SK-N-SH treated with all-trans-retinoic acid at 6 μM for 48 hours (cell line): Measurements from ENCODE around the gene INCENP.

Experiments
- ATAC-seq: fragments of 200-7000 bp; cut with Tn5 transposase; 3 replicates; pipeline ENCODE4 v1.9.1; 2020; ENCODE audit warnings: mild to moderate bottlenecking, moderate library complexity
- ARNTL ChIP-seq: fragments of 450-650 bp; formaldehyde crosslinking; IDR thresholded peaks from 2 replicates; pipeline ENCODE4 v1.5.0; 2020; ENCODE audit warnings: low read depth, mild to moderate bottlenecking, moderate library complexity, borderline replicate concordance
- CREB5 ChIP-seq: fragments of 250-450 bp; sonication (Bioruptor Pico); IDR thresholded peaks from 2 replicates; pipeline ENCODE4 v1.5.1; 2020; ENCODE audit warnings: low read depth, mild to moderate bottlenecking, moderate library complexity
- CSDC2 ChIP-seq: fragments of 250-450 bp; sonication (Bioruptor Pico); IDR thresholded peaks from 2 replicates; pipeline ENCODE4 v1.5.0; 2020; ENCODE audit warnings: mild to moderate bottlenecking, moderate library complexity
- CSRNP3 ChIP-seq: fragments of 250-450 bp; sonication (Bioruptor Pico); IDR thresholded peaks from 2 replicates; pipeline ENCODE4 v1.5.1; 2021; ENCODE audit warnings: mild to moderate bottlenecking, moderate library complexity
- ESRRG ChIP-seq: fragments of 250-450 bp; sonication (Bioruptor Pico); IDR thresholded peaks from 2 replicates; pipeline ENCODE4 v1.6.1; 2021; ENCODE audit warnings: mild to moderate bottlenecking
- GLIS3 ChIP-seq: fragments of 250-450 bp; sonication (Bioruptor Pico); IDR thresholded peaks from 2 replicates; pipeline ENCODE4 v1.5.0; 2020; ENCODE audit warnings: mild to moderate bottlenecking, moderate library complexity
- ISL1 ChIP-seq: fragments of 250-450 bp; sonication (Bioruptor Pico); IDR thresholded peaks from 2 replicates; pipeline ENCODE4 v2.1.2; 2022; ENCODE audit warnings: mild to moderate bottlenecking, moderate library complexity
- OSR1 ChIP-seq: fragments of 250-450 bp; sonication (Bioruptor Pico); IDR thresholded peaks from 2 replicates; pipeline ENCODE4 v1.8.0; 2022; ENCODE audit warnings: moderate library complexity, mild to moderate bottlenecking, inconsistent platforms
- POU6F1 ChIP-seq: fragments of 250-450 bp; sonication (Bioruptor Pico); IDR thresholded peaks from 2 replicates; pipeline ENCODE4 v1.8.0; 2021; ENCODE audit warnings: low read depth, mild to moderate bottlenecking, moderate library complexity, borderline replicate concordance
- PPARA ChIP-seq: fragments of 250-450 bp; sonication (Bioruptor Pico); IDR thresholded peaks from 2 replicates; pipeline ENCODE4 v1.5.0; 2020; ENCODE audit warnings: mild to moderate bottlenecking, borderline replicate concordance
- RARB ChIP-seq: fragments of 250-450 bp; sonication (Bioruptor Pico); IDR thresholded peaks from 2 replicates; pipeline ENCODE4 v1.8.0; 2021; ENCODE audit warnings: mild to moderate bottlenecking, moderate library complexity
- SNAI2 ChIP-seq: fragments of 250-450 bp; sonication (Bioruptor Pico); IDR thresholded peaks from 2 replicates; pipeline ENCODE4 v1.5.0; 2020; ENCODE audit warnings: mild to moderate bottlenecking, moderate library complexity
- TCF4 ChIP-seq: fragments of 250-450 bp; sonication (Bioruptor Pico); IDR thresholded peaks from 2 replicates; pipeline ENCODE4 v1.8.0; 2021; ENCODE audit warnings: mild to moderate bottlenecking, moderate library complexity, borderline replicate concordance
- TOX ChIP-seq: fragments of 250-450 bp; sonication (Bioruptor Pico); IDR thresholded peaks from 2 replicates; pipeline ENCODE4 v1.8.0; 2021; ENCODE audit warnings: mild to moderate bottlenecking, moderate library complexity, borderline replicate concordance
- TSHZ2 ChIP-seq: fragments of 250-450 bp; sonication (Bioruptor Pico); IDR thresholded peaks from 2 replicates; pipeline ENCODE4 v1.5.0; 2020; ENCODE audit warnings: mild to moderate bottlenecking, moderate library complexity
- ZC3H10 ChIP-seq: fragments of 250-450 bp; sonication (Bioruptor Pico); IDR thresholded peaks from 2 replicates; pipeline ENCODE4 v1.5.1; 2021; ENCODE audit warnings: mild to moderate bottlenecking, moderate library complexity
- ZFP3 ChIP-seq: fragments of 250-450 bp; sonication (Bioruptor Pico); IDR thresholded peaks from 2 replicates; pipeline ENCODE4 v1.5.0; 2020; ENCODE audit warnings: mild to moderate bottlenecking, moderate library complexity
- ZFP30 ChIP-seq: fragments of 450-650 bp; formaldehyde crosslinking; IDR thresholded peaks from 2 replicates; pipeline ENCODE4 v1.5.0; 2022; ENCODE audit warnings: mild to moderate bottlenecking, moderate library complexity
- ZNF565 ChIP-seq: fragments of 450-650 bp; formaldehyde crosslinking; conservative IDR thresholded peaks from 2 replicates; pipeline ENCODE4 v1.5.0; 2020; ENCODE audit warnings: low read depth, mild to moderate bottlenecking, moderate library complexity
- ZNF70 ChIP-seq: fragments of 450-650 bp; formaldehyde crosslinking; IDR thresholded peaks from 2 replicates; pipeline ENCODE4 v1.5.0; 2020; ENCODE audit warnings: mild to moderate bottlenecking, moderate library complexity
- ZNF8 ChIP-seq: fragments of 450-650 bp; formaldehyde crosslinking; IDR thresholded peaks from 2 replicates; pipeline ENCODE4 v1.5.0; 2020; ENCODE audit warnings: mild to moderate bottlenecking, moderate library complexity

INCENP gene

GRCh38 chr11:62152245-62153086 lies 28.7 kb downstream of the INCENP start:
- no peak for ATAC-seq
- TF ChIP-seq CSDC2 (CRISPR knock-in tag), result no peak
- TF ChIP-seq, all 23 proteins: peak for 0

GRCh38 chr11:62153087-62153395 lies 29.2 kb downstream of the INCENP start:
- ATAC-seq, result no peak
- TF ChIP-seq CREB5, result no peak
- no peak for TF ChIP-seq PPARA (CRISPR knock-in tag)
- no peak for TF ChIP-seq ZC3H10 (CRISPR knock-in tag)
- no peak for TF ChIP-seq ARNTL (CRISPR knock-in tag)
- no peak for TF ChIP-seq OSR1
- no peak for TF ChIP-seq ESRRG (CRISPR knock-in tag)
- no peak for TF ChIP-seq RARB (CRISPR knock-in tag)
- no peak for TF ChIP-seq ZNF70 (CRISPR knock-in tag)
- no peak for TF ChIP-seq GLIS3 (CRISPR knock-in tag)
- TF ChIP-seq ZNF565, result no peak
- TF ChIP-seq, all 23 proteins: peak for 0

GRCh38 chr11:62153617-62154016 lies 29.8 kb downstream of the INCENP start:
- ATAC-seq, result no peak
- TF ChIP-seq ZFP3 (CRISPR knock-in tag), result no peak
- TF ChIP-seq OSR1, result no peak
- TF ChIP-seq POU6F1 (CRISPR knock-in tag), result no peak
- no peak for TF ChIP-seq GLIS3 (CRISPR knock-in tag)
- no peak for TF ChIP-seq ISL1 (CRISPR knock-in tag)
- no peak for TF ChIP-seq ZFP30 (CRISPR knock-in tag)
- no peak for TF ChIP-seq CSRNP3 (CRISPR knock-in tag)
- TF ChIP-seq ZNF565, result no peak
- no peak for TF ChIP-seq TCF4 (CRISPR knock-in tag)
- TF ChIP-seq SNAI2 (CRISPR knock-in tag), result no peak
- TF ChIP-seq TSHZ2 (CRISPR knock-in tag), result no peak
- no peak for TF ChIP-seq ARNTL (CRISPR knock-in tag)

GRCh38 chr11:62157603-62158002 lies 33.8 kb downstream of the INCENP start:
- ATAC-seq, result no peak
- TF ChIP-seq ZNF8 (CRISPR knock-in tag) (no peak), ZNF70 (CRISPR knock-in tag) (no peak), ZC3H10 (CRISPR knock-in tag) (no peak), PPARA (CRISPR knock-in tag) (no peak), ISL1 (CRISPR knock-in tag) (no peak), CSDC2 (CRISPR knock-in tag) (no peak), RARB (CRISPR knock-in tag) (no peak), ARNTL (CRISPR knock-in tag) (no peak), ESRRG (CRISPR knock-in tag) (no peak), ZFP3 (CRISPR knock-in tag) (no peak), TCF4 (CRISPR knock-in tag) (no peak), TOX (CRISPR knock-in tag) (no peak)
